HepG2 (cell line): ENCODE results near the gene FOXA3. TPM values are rescaled to one million over a fixed set of nuclear protein-coding genes. Genes with fewer than 3 reads are reported as not detected.

Source experiments
- ATF7 ChIP-seq, 2 experiments: fragments of 450-650 bp in 1 of 2; sonication (generic) in 1 of 2; formaldehyde crosslinking in 1 of 2; IDR thresholded peaks; 2 replicates each; pipeline versions ENCODE4 v1.4.0 to v1.6.1; 2016 to 2020; ENCODE audit warnings: antibody characterized with exemption in 1 of 2, mild to moderate bottlenecking in 1 of 2, missing genetic modification reagents in 1 of 2
- CBX2 ChIP-seq, 2 experiments: fragments of 200-600 bp in 1 of 2; sonication (generic); formaldehyde crosslinking in 1 of 2; IDR thresholded peaks; 2 replicates each; pipeline versions ENCODE4 v1.7.0 to v1.8.1; 2018 to 2022; ENCODE audit warnings: low read depth in 2 of 2, low read length in 1 of 2, mild to moderate bottlenecking in 1 of 2, missing genetic modification reagents in 1 of 2
- CSRNP1 ChIP-seq: sonication (generic); formaldehyde crosslinking; IDR thresholded peaks from 2 replicates; pipeline ENCODE4 v1.8.1; 2023; ENCODE audit warnings: mild to moderate bottlenecking, missing genetic modification reagents
- ESRRA ChIP-seq: sonication (generic); formaldehyde crosslinking; IDR thresholded peaks from 2 replicates; pipeline ENCODE4 v1.5.1; 2020; ENCODE audit warnings: mild to moderate bottlenecking, low read depth, missing genetic modification reagents
- FOXA1 ChIP-seq, 2 experiments: fragments of 450-650 bp in 1 of 2; sonication (generic) in 1 of 2; formaldehyde crosslinking in 1 of 2; IDR thresholded peaks; 2 replicates each; pipeline versions ENCODE4 v1.4.0 to v1.6.1; 2016 to 2020; ENCODE audit warnings: missing genetic modification reagents in 1 of 2
- FOXA3 ChIP-seq: IDR thresholded peaks from 2 replicates; pipeline ENCODE4 v1.6.1; 2016; ENCODE audit warnings: missing genetic modification reagents, missing compliant biosample characterization
- FOXK2 ChIP-seq: fragments of 450-650 bp; IDR thresholded peaks from 2 replicates; pipeline ENCODE4 v1.6.1; 2016
- HOXA3 ChIP-seq: sonication (generic); formaldehyde crosslinking; IDR thresholded peaks from 2 replicates; pipeline ENCODE4 v1.5.0; 2020; ENCODE audit warnings: missing genetic modification reagents
- MTA1 ChIP-seq: sonication (generic); formaldehyde crosslinking; IDR thresholded peaks from 2 replicates; pipeline ENCODE4 v1.4.0; 2020; ENCODE audit warnings: missing genetic modification reagents, mild to moderate bottlenecking, borderline replicate concordance
- NBN ChIP-seq: fragments of 450-650 bp; conservative IDR thresholded peaks from 2 replicates; pipeline ENCODE4 v1.6.1; 2017
- SALL1 ChIP-seq: sonication (generic); formaldehyde crosslinking; IDR thresholded peaks from 2 replicates; pipeline ENCODE4 v1.8.0; 2022; ENCODE audit warnings: mild to moderate bottlenecking, missing genetic modification reagents
- SNRNP70 ChIP-seq: fragments of 200-400 bp; formaldehyde crosslinking; IDR thresholded peaks from 2 replicates; pipeline ENCODE4 v1.6.1; 2017; ENCODE audit warnings: mild to moderate bottlenecking, low read depth, low read length, moderate library complexity
- SOX5 ChIP-seq: IDR thresholded peaks from 2 replicates; pipeline ENCODE4 v1.6.1; 2016; ENCODE audit warnings: borderline replicate concordance
- TCF12 ChIP-seq, 2 experiments: fragments of 450-650 bp in 1 of 2; sonication (generic) in 1 of 2; formaldehyde crosslinking in 1 of 2; IDR thresholded peaks; 2 replicates each; pipeline versions ENCODE4 v1.6.1 to v1.8.0; 2017 to 2022; ENCODE audit warnings: antibody characterized with exemption in 1 of 2, mild to moderate bottlenecking in 1 of 2, missing genetic modification reagents in 1 of 2, moderate library complexity in 1 of 2
- THYN1 ChIP-seq: sonication (generic); formaldehyde crosslinking; IDR thresholded peaks from 2 replicates; pipeline ENCODE4 v1.8.1; 2023; ENCODE audit warnings: low read depth, mild to moderate bottlenecking, moderate library complexity, missing genetic modification reagents, borderline replicate concordance
- ZBTB20 ChIP-seq: sonication (generic); formaldehyde crosslinking; IDR thresholded peaks from 2 replicates; pipeline ENCODE4 v1.8.1; 2023; ENCODE audit warnings: missing genetic modification reagents, low read depth, mild to moderate bottlenecking, borderline replicate concordance
- ZFP90 ChIP-seq: sonication (generic); formaldehyde crosslinking; IDR thresholded peaks from 2 replicates; pipeline ENCODE4 v1.8.0; 2022; ENCODE audit warnings: missing genetic modification reagents, mild to moderate bottlenecking, inconsistent platforms, borderline replicate concordance
- ZIK1 ChIP-seq: sonication (generic); formaldehyde crosslinking; IDR thresholded peaks from 2 replicates; pipeline ENCODE4 v1.5.0; 2020; ENCODE audit warnings: mild to moderate bottlenecking, low read depth, missing genetic modification reagents, borderline replicate concordance
- ZNF225 ChIP-seq: sonication (generic); formaldehyde crosslinking; IDR thresholded peaks from 2 replicates; pipeline ENCODE4 v1.4.0; 2020; ENCODE audit warnings: mild to moderate bottlenecking, missing genetic modification reagents
- ZNF235 ChIP-seq: sonication (generic); formaldehyde crosslinking; IDR thresholded peaks from 2 replicates; pipeline ENCODE4 v1.8.1; 2023; ENCODE audit warnings: mild to moderate bottlenecking, missing genetic modification reagents, borderline replicate concordance
- ZNF264 ChIP-seq: sonication (generic); formaldehyde crosslinking; IDR thresholded peaks from 2 replicates; pipeline ENCODE4 v1.4.0; 2020; ENCODE audit warnings: missing genetic modification reagents
- ZNF660 ChIP-seq: sonication (generic); formaldehyde crosslinking; IDR thresholded peaks from 2 replicates; pipeline ENCODE4 v1.5.1; 2020; ENCODE audit warnings: mild to moderate bottlenecking, low read depth, missing genetic modification reagents, borderline replicate concordance
- ZNF7 ChIP-seq: IDR thresholded peaks from 2 replicates; pipeline ENCODE4 v1.6.1; 2016; ENCODE audit warnings: missing biosample characterization, missing genetic modification reagents
- ZNF777 ChIP-seq: sonication (generic); formaldehyde crosslinking; IDR thresholded peaks from 2 replicates; pipeline ENCODE4 v1.4.0; 2020; ENCODE audit warnings: missing genetic modification reagents
- ZNF782 ChIP-seq: sonication (generic); formaldehyde crosslinking; IDR thresholded peaks from 2 replicates; pipeline ENCODE4 v1.4.0; 2020; ENCODE audit warnings: missing genetic modification reagents, mild to moderate bottlenecking, borderline replicate concordance
- polyA plus RNA-seq, 8 experiments: library from polyadenylated mRNA; depleted of rRNA in 3 of 8; stranded (reverse) in 7 of 8; unstranded in 1 of 8; fragments of >200 nt; fragmentation: Illumina TruSeq in 4 of 8; extraction: Trizol in 4 of 8; gene quantifications; 2 replicates each; pipeline versions ENCODE4 v1.2.1 to v1.2.3, GENCODE V29; 2011 to 2016; ENCODE audit warnings: low read depth in 4 of 8, missing spikeins in 1 of 8, mixed read lengths in 1 of 8; ENCODE audit not compliant: insufficient read depth in 1 of 8
- total RNA-seq, 5 experiments: library from RNA; depleted of rRNA; stranded (reverse); fragments of >200 nt; fragmentation: Illumina TruSeq; extraction: Trizol; gene quantifications; 2 replicates each; pipeline ENCODE4 v1.2.3, GENCODE V29; 2016; ENCODE audit warnings: low read depth in 1 of 5
- TF ChIP-seq, protein P1 (sequence below): sonication (generic); formaldehyde crosslinking; IDR thresholded peaks from 2 replicates; pipeline ENCODE4 v1.8.0; 2022; ENCODE audit warnings: mild to moderate bottlenecking, missing genetic modification reagents
- TF ChIP-seq, protein P2 (sequence below): sonication (generic); formaldehyde crosslinking; IDR thresholded peaks from 2 replicates; pipeline ENCODE4 v1.4.0; 2020; ENCODE audit warnings: mild to moderate bottlenecking, low read depth, missing genetic modification reagents

The FOXA3 gene
- total and polyA plus RNA-seq, 2 of the 13 experiments (the other 11 are each of a cell fraction or from before 2014, with no cell fraction given): 29.8 to 47.6 TPM

DNA sequence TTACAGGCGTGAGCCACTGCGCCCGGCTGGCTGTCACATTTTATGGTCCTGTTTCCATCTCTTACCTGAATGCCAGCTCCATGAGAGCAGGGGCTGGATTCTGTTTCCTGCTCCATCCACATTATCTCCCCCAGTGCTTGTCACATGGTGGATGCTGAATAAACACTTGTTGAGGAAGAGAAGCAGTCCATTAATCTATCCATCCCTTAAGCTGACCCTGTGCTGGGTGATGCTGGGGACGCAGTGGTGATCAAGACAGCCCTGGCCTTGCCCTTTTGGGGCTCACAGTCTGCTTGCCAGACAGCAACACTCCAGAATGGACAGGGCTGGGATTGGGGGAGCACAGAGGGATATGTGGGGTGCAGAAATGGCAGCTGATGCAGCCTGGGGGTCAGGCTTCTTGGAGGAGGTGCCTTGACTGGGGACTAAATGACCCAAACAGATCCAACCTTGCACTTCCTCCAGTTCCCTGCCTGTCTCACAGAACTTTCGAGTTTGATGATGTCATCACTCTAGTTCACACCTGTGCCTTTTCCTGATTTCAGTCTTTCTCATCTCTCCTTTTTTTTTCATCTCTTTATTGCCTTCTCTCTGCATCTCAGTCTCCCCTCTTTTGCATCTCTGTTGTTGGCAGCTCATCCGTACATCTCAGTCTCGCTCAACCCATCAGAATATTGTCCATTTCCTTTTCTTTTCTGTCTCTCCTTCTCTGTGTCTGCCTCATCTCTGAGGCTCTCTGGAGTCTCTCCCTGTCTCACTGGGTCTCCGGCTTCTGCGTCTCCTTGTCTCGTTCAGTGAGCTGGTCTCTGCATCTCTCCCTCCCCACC lies 17.2 kb downstream of the FOXA3 start (continued):
- TF ChIP-seq ZNF235 (CRISPR knock-in tag): peak; percentile 52; the same call in 1 of the 2 replicates
- TF ChIP-seq THYN1: no peak
- TF ChIP-seq ZNF7 (CRISPR knock-in tag): no peak
- no peak for TF ChIP-seq MTA1 (CRISPR knock-in tag)
- no peak for TF ChIP-seq CBX2 (IDR thresholded peaks at IDR 0.05; ENCODE audit: low read depth, low read length)
- TF ChIP-seq CBX2 (CRISPR knock-in tag; IDR thresholded peaks at IDR 0.05; ENCODE audit: low read depth): no peak
- no peak for TF ChIP-seq ZIK1 (CRISPR knock-in tag)
- TF ChIP-seq ATF7 (IDR thresholded peaks at IDR 0.05): peak; percentile 99
- no peak for TF ChIP-seq ATF7 (CRISPR knock-in tag; IDR thresholded peaks at IDR 0.05)
- TF ChIP-seq ZNF264 (CRISPR knock-in tag): no peak
- TF ChIP-seq SALL1 (CRISPR knock-in tag): peak; percentile 9; the same call in 1 of the 2 replicates
- no peak for TF ChIP-seq FOXA1 (IDR thresholded peaks at IDR 0.05)
- TF ChIP-seq FOXA1 (CRISPR knock-in tag; IDR thresholded peaks at IDR 0.05): 0 out of 2 replicates have a peak, but pooled peaks have one; percentile 28
- TF ChIP-seq HOXA3 (CRISPR knock-in tag): no peak
- no peak for TF ChIP-seq NBN
- TF ChIP-seq ZBTB20 (CRISPR knock-in tag): no peak
- TF ChIP-seq, protein P1, sequence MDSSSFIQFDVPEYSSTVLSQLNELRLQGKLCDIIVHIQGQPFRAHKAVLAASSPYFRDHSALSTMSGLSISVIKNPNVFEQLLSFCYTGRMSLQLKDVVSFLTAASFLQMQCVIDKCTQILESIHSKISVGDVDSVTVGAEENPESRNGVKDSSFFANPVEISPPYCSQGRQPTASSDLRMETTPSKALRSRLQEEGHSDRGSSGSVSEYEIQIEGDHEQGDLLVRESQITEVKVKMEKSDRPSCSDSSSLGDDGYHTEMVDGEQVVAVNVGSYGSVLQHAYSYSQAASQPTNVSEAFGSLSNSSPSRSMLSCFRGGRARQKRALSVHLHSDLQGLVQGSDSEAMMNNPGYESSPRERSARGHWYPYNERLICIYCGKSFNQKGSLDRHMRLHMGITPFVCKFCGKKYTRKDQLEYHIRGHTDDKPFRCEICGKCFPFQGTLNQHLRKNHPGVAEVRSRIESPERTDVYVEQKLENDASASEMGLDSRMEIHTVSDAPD (CRISPR knock-in tag): no peak
- TF ChIP-seq ZNF782 (CRISPR knock-in tag): no peak
- no peak for TF ChIP-seq ZNF660 (CRISPR knock-in tag)
- TF ChIP-seq ZNF225 (CRISPR knock-in tag): no peak
- no peak for TF ChIP-seq SNRNP70
- peak; percentile 10; the same call in 1 of the 2 replicates for TF ChIP-seq FOXA3 (CRISPR knock-in tag)
- TF ChIP-seq TCF12 (IDR thresholded peaks at IDR 0.05): no peak
- TF ChIP-seq TCF12 (CRISPR knock-in tag; IDR thresholded peaks at IDR 0.05): no peak
- no peak for TF ChIP-seq FOXK2
- no peak for TF ChIP-seq ZNF777 (CRISPR knock-in tag)
- no peak for TF ChIP-seq ESRRA (CRISPR knock-in tag)
- TF ChIP-seq ZFP90 (CRISPR knock-in tag): no peak
- no peak for TF ChIP-seq SOX5 (CRISPR knock-in tag)
- no peak for TF ChIP-seq CSRNP1
- TF ChIP-seq, protein P2, sequence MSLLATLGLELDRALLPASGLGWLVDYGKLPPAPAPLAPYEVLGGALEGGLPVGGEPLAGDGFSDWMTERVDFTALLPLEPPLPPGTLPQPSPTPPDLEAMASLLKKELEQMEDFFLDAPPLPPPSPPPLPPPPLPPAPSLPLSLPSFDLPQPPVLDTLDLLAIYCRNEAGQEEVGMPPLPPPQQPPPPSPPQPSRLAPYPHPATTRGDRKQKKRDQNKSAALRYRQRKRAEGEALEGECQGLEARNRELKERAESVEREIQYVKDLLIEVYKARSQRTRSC (CRISPR knock-in tag): no peak
